Sciatic nerve (tissue), 2 donors: ENCODE measurements around the gene ANGPT4. TPM values are rescaled to one million over a fixed set of nuclear protein-coding genes. Genes with fewer than 3 reads are reported as not detected.
"Not testable (repeated sequence)": the region's sequence is repeated elsewhere in the genome, so short reads cannot be mapped to it uniquely, and the experiment has no call there.

Experiments used
- ATAC-seq: fragments of 200-7000 bp; cut with Tn5 transposase; one replicate; pipeline ENCODE4 v1.9.1; 2020; ENCODE audit warnings: mild to moderate bottlenecking, moderate library complexity
- DNase-seq: peaks from one replicate; pipeline ENCODE4 v3.0.0-alpha.2; 2020; ENCODE audit warnings: low spot score
- intact Hi-C: fragments of 100-400 bp; cut with DNase I; formaldehyde crosslinking; loops from one replicate; pipeline ENCODE4 v1.14.2; 2022
- total RNA-seq: library from RNA; stranded (reverse); fragmentation: NEBNext Ultra II Directional; extraction: Animal tissue kit (Norgen Biotek cat#: 25700); gene quantifications from one replicate; pipeline ENCODE4 v1.2.1, GENCODE V29; 2021
- donor health status: DM: no; HTN: no; CAD: no.
- donor health status: DM: no; HTN: no; CAD: no.

The ANGPT4 gene
- total RNA-seq, 1 donor from 2014 or later: 0.27 TPM

DNA sequence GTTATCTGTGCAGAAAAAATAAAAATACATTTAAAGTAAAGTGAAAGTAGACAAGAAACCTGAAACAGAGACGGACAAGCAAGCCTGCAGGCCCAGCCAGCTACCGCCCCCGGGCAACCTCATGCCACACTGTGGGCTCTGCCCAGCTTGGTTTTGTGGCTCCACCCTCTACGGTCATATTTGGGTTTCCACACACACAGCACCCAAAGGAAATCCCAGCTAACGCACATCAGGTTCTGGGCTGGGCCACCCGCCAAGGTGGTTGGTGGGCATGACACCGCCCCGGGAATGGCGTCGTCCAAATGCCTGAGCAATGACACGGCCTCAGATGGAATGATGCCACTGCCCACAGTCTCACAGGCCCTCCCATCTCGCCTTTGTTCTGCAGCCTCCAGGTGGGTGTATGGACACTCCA, 59.8 kb downstream of the ANGPT4 start:
- intact Hi-C loops: no loop called here
- ATAC-seq: no peak
- peak; percentile 63 for DNase-seq

DNA sequence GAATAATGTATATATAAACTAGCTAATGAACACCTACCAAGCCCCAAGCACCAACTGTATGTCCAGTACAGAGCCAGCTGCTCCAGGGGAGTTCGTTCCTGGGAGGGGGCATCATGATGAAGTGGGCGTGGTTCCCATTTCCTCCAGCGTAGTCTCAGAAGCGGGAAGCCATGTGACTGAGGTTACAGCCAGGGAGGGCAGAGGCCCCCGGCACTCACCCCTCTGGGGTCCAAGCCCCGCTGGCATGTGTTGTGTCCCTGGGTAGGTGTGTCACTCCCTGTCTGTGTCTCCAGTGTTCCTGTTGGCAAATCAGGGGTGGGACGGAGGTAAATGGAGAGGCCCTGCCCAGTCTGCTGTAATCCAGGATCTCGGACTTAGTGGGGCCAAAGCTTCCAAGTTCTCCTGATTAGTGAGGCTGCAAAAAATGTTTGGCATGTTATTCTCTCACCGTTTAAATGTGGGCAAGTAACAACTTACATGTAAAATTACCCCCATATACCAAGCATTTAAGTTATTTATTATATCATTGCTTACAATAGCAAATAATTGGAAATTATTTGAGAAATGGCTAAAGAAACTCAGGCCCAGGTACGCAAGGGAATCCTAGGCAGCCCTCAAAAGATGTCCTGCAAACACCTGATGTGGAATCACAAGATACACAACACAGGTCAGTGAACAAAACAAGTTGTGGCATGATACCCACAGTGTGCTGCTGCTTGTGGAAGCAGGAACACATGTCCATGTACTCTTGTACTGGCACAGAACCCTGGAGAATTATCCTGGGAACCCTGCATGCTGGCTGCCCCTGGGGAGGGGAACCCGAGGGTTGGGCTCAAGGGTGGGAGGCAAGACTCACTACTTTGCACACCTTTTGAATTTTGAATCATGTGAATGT, 60.4 kb downstream of the ANGPT4 start:
- intact Hi-C loops: no loop called here
- no peak for DNase-seq
- no peak for ATAC-seq

DNA sequence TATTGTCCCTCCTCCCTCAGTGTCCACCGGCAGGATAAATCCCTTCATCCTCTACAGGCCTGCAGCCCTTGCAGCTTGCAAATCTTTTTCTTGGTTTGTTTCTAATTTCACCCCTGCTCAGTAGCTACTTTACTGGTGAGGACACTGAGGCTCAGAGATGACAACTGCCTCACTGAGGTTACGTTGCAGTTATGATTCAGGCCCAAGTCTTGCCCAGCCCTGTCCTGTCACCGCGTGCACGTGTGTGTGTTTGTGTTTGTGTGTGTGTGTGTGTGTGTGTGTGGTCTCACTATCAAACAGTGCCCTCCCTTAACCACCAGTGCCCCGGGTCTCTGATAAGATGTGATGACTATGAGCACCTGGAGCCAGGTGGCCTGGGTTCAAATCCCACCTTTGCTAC, 61.5 kb downstream of the ANGPT4 start:
- intact Hi-C loops: no loop called here
- DNase-seq: no peak

GRCh38 chr20:853406-853996, 62.6 kb downstream of the ANGPT4 start:
- ATAC-seq: no peak
- DNase-seq: no peak
- intact Hi-C loops: no loop called here

More for the DNA sequence above, 61.5 kb downstream of the ANGPT4 start:
- no peak for ATAC-seq

GRCh38 chr20:848731-849130, 67.4 kb downstream of the ANGPT4 start:
- ATAC-seq, DNase-seq, intact Hi-C loops: not testable (repeated sequence)

DNA sequence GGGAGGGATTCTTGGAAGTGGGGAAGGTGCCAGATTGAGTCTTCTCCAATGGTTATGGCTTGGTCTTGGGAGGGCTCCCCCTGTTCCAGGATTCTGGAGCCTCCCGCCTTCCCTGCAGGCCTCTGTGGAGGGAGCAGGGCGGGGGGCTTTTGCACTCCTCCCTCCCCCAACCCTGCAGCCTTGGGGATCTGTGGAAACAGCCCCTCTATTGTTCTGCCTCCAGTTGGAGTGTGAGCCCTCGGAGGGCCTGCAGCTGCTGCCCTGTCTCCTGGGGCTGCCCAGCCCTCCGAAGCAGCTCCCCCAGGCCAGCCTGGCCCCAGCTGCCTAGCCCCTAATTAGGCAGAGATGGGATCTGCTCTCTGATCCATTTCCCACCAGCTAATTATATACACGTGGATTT, 67.9 kb downstream of the ANGPT4 start:
- no peak for ATAC-seq
- intact Hi-C loops: no loop called here
- no peak for DNase-seq

DNA sequence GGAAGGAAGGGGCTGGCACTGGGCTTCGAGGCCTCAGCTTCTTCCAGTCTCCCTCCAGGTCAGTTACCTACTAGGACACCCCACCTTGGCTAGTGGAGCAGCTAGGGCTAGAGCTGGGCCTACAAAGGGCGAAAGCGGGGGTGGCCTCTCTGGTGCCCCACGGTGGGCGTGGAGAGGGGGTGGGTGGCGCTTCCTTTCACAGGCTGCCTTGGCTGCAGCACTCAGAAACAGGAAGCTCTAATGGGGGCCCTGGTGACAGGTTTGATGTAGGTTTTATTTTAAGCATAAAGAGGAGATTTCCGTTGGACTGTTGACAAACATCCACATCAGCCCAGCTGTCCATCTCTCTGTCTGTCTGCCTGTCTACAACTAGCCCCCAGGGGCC, 69.2 kb downstream of the ANGPT4 start:
- intact Hi-C loops: no loop called here
- ATAC-seq (no peak), DNase-seq (no peak)

DNA sequence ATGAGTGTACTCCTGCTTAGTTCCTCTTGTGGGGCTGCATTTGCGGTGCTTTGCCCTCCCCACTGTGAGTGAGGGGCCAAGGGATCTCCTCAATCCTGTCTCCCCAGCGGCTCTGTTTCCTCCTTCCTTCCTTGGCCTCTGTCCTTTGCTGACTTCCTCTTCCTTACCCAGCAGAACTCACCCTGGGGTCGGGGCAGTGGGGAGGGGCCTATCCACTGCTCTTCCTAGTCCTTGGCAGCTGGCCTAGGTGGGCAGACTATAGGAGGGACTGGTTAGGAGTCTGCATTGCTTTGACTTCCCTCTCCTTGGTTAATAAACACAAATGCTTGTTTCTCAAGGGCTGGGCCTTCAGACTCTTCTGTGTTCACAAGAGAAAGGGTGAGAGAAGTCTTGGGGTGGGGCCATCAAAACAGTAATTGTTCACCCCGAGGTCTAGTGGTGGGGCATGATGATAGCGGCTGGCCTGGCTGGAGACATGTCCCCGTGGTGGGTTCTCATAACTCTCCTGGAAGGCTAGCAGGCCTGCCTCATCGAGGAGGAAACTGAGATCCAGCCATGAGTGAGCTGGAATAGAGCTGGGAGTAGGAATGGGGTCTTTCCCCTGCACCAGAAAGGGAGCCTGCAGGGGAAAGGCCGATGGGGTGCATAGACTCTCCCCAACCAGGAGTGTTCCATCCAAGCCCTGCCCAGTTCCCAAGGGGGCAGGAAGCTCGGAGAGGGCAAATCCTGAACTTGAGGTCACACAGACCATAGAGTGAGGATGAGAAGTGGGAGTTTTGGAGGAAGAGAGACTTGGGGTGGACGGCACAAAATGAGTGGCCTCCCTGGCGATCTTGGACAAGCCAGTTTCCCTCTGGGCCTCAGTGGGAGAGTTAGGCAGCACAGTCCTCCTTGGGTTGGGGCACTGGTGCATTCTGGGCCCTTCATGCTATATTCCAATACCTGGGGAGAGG, 69.9 kb downstream of the ANGPT4 start:
- intact Hi-C loops: no loop called here
- no peak for DNase-seq
- no peak for ATAC-seq

GRCh38 chr20:845226-845868, 70.8 kb downstream of the ANGPT4 start:
- intact Hi-C loops: no loop called here
- no peak for ATAC-seq

GRCh38 chr20:844473-845225, 71.5 kb downstream of the ANGPT4 start:
- ATAC-seq: peak; percentile 95
- DNase-seq: peak; percentile 90
- intact Hi-C loops: no loop called here

More at GRCh38 chr20:845226-845868, 70.8 kb downstream of the ANGPT4 start:
- no peak for DNase-seq

DNA sequence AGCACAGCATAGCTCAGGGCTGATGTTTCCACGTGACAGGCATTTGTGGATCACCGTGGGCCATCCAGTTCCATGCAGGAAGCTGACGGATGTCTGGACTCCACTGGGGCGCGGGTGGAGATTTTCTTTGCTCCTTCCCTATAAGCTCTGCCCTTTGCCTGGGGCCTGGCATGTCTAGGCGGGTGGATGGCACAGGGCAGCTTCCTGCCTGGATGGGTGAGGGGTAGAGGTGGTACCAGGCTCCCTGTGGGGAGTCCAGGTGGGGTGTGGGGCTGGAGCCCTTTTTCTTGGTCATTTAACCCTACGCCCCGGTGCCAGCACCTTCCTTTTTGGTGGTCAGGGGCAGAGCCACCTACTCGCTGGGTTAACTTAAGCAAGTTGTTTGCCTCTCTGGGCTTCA, 72.2 kb downstream of the ANGPT4 start:
- no peak for DNase-seq
- intact Hi-C loops: no loop called here

DNA sequence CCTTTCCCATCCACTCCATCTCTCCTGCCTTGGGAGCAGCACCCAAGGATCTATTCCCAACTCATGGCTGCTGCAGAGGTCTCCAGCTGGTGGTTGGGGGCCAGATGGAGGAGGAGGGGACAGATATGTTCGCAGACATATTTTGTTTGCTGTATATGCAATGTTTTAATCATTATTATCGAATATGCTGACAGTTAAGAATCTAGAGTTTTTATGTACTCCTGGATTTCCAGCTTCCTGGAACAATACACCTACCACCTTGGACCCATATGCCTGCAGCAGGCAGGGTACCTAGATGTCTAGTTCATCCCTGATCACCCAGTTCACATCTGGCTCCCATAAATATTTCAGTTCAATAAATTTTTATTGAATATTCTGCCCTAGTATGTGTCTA, 73.6 kb downstream of the ANGPT4 start:
- intact Hi-C loops: no loop called here
- ATAC-seq (no peak), DNase-seq (no peak)

More for the DNA sequence above, 72.2 kb downstream of the ANGPT4 start:
- ATAC-seq: no peak

GRCh38 chr20:841568-842546, 74.3 kb downstream of the ANGPT4 start:
- intact Hi-C loops: no loop called here
- ATAC-seq (no peak), DNase-seq (no peak)

DNA sequence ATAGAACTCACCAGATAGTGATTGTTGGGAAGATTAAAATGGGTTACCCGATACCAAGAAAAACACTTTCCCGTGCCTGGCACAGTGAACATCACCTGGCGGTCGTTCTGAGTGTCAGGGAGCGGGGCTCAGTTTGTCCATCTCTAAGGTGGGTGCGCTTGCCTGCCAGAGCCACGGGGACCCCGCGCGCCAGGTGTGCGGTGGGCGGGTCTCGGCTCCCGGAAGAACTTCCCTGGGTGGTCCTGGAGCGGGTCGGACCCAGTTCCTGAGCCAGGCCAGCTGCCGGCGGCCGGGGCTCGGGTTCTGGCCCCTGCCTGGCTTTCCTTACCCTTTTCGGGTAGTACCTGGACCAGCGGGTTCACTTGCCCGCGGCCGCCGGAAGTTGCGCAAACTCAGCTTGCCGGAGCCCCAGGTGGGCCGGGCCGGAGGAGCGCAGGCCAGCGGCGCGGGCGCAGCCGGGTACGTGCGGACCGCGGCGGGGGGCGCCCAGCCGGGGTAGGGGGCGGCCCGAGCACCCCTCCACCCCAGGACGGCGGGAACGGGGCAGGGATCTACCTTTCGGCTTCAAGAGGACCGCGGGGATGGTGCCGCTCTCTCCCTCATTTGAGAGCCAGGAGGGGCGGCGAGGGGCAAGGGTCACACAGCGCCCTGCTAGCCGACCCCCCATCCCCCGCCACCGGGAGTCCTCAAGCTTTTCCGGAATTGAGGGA, 75.1 kb downstream of the ANGPT4 start:
- ATAC-seq: no peak
- intact Hi-C loops: no loop called here
- DNase-seq: no peak

DNA sequence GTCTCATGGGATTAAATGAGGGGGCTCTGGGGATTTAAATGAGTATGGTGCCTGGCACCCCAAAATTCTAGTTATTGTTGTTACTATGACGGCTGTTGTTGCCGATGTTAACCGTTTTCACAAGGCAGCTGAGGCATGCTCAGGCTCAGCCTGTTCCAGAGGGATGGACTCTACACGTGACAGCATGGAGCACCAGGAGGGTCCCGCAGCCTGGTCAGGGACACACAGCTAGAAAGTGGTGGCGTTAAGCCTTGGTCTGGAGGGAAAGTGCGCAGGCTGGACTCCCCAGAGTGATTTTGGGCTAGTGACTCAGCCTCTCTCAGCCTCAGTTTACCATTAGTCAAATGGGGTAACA, 75.7 kb downstream of the ANGPT4 start:
- DNase-seq (no peak), ATAC-seq (no peak)
- intact Hi-C loops: no loop called here

DNA sequence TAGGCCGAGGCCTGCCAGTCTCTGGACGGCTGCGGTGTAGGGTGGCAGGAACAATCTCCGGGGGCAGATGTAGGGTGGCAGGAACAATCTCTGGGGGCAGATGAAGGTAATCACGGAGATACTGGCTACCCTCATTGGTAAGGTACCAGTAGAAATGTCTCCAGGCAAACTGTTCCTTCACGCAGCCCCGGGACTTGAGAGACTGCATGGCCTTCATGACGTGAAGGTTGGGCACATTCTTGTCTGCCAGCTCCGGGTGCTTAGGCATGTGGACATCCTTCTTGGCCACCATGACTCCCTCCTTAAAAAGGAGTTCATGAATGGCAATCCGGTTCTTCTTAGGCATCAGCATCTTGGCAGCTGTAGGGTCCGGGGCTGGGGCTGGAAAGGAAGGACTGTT, 76.5 kb downstream of the ANGPT4 start:
- DNase-seq: no peak
- intact Hi-C loops: no loop called here

DNA sequence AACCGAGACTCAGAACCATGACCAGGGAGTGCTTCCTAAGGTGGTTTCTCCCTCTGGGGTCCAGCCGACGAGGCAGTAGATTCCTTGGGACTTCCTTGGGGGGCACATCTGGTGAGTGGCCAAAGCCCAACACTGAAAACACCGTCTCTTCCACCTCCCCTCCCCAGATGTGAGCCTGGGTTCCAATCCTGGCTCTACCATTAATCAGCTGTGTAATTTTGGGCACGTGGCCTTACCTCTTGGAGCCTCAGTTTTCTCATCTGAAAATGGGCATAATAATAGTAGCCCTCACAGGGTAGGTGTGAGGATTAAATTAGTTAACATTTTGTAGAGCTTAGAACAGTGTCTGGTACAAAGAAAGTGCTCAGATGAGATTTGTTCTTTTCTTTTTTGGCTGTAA, 77.1 kb downstream of the ANGPT4 start:
- no peak for ATAC-seq
- no peak for DNase-seq
- intact Hi-C loops: no loop called here

More for the DNA sequence above, 76.5 kb downstream of the ANGPT4 start:
- no peak for ATAC-seq
